ENCODE data around the gene NXPH1. TPM values are rescaled to one million over a fixed set of nuclear protein-coding genes. Genes with fewer than 3 reads are reported as not detected.

The NXPH1 gene
- total and polyA plus RNA-seq, 2 experiments from 2014 or later: 0.45 to 3.0 TPM

DNA sequence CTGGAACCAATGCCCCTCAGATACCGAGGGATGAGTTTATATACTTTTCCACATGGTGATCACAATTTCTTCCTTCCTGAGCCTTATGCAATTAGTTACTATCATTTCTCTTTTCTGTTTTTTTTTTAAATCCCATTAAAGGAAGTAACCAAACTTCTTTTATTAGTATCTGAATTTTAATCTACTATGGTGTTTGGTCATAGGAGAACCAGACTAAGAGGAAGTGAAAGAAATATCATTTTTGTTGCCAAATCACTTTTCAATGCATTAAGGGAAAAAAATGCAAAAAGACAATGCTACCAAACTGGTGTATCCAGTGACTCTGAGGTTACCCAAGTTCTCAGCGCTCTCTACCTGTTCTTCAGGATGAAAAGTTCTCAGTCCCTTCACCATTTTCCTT is 167.7 kb downstream of the NXPH1 start:
- ATAC-seq: no peak

More for the DNA sequence above, 167.7 kb downstream of the NXPH1 start:
- Histone ChIP-seq H3K4me1 (ENCODE audit: insufficient read depth) (no peaks in the 10 kb centered on the region), H3K27ac (ENCODE audit: low read depth) (no peak overlapping the region), H3K9me2 (ENCODE audit: insufficient read depth) (peaks cover 3% of the 10 kb centered on the region; the same call in 1 of the 2 replicates), H3K4me2 (no peak overlapping the region), H4K20me1 (replicated peaks; ENCODE audit: insufficient read depth) (no peaks in the 10 kb centered on the region), H3K27me3 (ENCODE audit: insufficient read depth) (no peaks in the 10 kb centered on the region), H2AFZ (no peak overlapping the region), H3K79me2 (replicated peaks; ENCODE audit: insufficient read depth) (no peaks in the 10 kb centered on the region), H3F3A (replicated peaks; ENCODE audit: low read depth) (no peaks in the 10 kb centered on the region), H3K36me3 (ENCODE audit: insufficient read depth) (no peaks in the 10 kb centered on the region), H3K4me3 (no peak overlapping the region)
- Mint-ChIP-seq H3K9me3 (no peaks in the 10 kb centered on the region), H3K27me3 (ENCODE audit: insufficient read depth, low read depth, poor library complexity) (no peaks in the 10 kb centered on the region), H3K27ac (no peak overlapping the region), H3K4me3 (no peak overlapping the region), H3K4me1 (peaks cover under 1% of the 10 kb centered on the region; the same call in 2 of the 3 replicates), H3K36me3 (ENCODE audit: low read depth) (no peaks in the 10 kb centered on the region)
- no peak for TF ChIP-seq EZH2phosphoT487 (IDR thresholded peaks at IDR 0.05; ENCODE audit: unreplicated experiment)
- no peak for TF ChIP-seq STAT1 (IDR thresholded peaks at IDR 0.05; ENCODE audit: unreplicated experiment)
- no peak for TF ChIP-seq NANOG (IDR thresholded peaks at IDR 0.05; ENCODE audit: borderline replicate concordance)
- no peak for TF ChIP-seq ETS1 (IDR thresholded peaks at IDR 0.05)
- TF ChIP-seq, protein P1, sequence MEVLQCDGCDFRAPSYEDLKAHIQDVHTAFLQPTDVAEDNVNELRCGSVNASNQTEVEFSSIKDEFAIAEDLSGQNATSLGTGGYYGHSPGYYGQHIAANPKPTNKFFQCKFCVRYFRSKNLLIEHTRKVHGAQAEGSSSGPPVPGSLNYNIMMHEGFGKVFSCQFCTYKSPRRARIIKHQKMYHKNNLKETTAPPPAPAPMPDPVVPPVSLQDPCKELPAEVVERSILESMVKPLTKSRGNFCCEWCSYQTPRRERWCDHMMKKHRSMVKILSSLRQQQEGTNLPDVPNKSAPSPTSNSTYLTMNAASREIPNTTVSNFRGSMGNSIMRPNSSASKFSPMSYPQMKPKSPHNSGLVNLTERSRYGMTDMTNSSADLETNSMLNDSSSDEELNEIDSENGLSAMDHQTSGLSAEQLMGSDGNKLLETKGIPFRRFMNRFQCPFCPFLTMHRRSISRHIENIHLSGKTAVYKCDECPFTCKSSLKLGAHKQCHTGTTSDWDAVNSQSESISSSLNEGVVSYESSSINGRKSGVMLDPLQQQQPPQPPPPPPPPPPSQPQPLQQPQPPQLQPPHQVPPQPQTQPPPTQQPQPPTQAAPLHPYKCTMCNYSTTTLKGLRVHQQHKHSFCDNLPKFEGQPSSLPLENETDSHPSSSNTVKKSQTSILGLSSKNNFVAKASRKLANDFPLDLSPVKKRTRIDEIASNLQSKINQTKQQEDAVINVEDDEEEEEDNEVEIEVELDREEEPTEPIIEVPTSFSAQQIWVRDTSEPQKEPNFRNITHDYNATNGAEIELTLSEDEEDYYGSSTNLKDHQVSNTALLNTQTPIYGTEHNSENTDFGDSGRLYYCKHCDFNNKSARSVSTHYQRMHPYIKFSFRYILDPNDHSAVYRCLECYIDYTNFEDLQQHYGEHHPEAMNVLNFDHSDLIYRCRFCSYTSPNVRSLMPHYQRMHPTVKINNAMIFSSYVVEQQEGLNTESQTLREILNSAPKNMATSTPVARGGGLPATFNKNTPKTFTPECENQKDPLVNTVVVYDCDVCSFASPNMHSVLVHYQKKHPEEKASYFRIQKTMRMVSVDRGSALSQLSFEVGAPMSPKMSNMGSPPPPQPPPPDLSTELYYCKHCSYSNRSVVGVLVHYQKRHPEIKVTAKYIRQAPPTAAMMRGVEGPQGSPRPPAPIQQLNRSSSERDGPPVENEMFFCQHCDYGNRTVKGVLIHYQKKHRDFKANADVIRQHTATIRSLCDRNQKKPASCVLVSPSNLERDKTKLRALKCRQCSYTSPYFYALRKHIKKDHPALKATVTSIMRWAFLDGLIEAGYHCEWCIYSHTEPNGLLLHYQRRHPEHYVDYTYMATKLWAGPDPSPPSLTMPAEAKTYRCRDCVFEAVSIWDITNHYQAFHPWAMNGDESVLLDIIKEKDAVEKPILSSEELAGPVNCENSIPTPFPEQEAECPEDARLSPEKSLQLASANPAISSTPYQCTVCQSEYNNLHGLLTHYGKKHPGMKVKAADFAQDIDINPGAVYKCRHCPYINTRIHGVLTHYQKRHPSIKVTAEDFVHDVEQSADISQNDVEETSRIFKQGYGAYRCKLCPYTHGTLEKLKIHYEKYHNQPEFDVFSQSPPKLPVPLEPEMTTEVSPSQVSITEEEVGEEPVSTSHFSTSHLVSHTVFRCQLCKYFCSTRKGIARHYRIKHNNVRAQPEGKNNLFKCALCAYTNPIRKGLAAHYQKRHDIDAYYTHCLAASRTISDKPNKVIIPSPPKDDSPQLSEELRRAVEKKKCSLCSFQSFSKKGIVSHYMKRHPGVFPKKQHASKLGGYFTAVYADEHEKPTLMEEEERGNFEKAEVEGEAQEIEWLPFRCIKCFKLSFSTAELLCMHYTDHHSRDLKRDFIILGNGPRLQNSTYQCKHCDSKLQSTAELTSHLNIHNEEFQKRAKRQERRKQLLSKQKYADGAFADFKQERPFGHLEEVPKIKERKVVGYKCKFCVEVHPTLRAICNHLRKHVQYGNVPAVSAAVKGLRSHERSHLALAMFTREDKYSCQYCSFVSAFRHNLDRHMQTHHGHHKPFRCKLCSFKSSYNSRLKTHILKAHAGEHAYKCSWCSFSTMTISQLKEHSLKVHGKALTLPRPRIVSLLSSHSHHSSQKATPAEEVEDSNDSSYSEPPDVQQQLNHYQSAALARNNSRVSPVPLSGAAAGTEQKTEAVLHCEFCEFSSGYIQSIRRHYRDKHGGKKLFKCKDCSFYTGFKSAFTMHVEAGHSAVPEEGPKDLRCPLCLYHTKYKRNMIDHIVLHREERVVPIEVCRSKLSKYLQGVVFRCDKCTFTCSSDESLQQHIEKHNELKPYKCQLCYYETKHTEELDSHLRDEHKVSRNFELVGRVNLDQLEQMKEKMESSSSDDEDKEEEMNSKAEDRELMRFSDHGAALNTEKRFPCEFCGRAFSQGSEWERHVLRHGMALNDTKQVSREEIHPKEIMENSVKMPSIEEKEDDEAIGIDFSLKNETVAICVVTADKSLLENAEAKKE (CRISPR knock-in tag; IDR thresholded peaks at IDR 0.05): no peak
- TF ChIP-seq ZNF331 (CRISPR knock-in tag; IDR thresholded peaks at IDR 0.05; ENCODE audit: low read depth): no peak
- TF ChIP-seq CREB1 (CRISPR knock-in tag; IDR thresholded peaks at IDR 0.05; ENCODE audit: low read depth): no peak
- no peak for TF ChIP-seq JUNB (IDR thresholded peaks at IDR 0.05; ENCODE audit: unreplicated experiment)
- TF ChIP-seq, protein P2, sequence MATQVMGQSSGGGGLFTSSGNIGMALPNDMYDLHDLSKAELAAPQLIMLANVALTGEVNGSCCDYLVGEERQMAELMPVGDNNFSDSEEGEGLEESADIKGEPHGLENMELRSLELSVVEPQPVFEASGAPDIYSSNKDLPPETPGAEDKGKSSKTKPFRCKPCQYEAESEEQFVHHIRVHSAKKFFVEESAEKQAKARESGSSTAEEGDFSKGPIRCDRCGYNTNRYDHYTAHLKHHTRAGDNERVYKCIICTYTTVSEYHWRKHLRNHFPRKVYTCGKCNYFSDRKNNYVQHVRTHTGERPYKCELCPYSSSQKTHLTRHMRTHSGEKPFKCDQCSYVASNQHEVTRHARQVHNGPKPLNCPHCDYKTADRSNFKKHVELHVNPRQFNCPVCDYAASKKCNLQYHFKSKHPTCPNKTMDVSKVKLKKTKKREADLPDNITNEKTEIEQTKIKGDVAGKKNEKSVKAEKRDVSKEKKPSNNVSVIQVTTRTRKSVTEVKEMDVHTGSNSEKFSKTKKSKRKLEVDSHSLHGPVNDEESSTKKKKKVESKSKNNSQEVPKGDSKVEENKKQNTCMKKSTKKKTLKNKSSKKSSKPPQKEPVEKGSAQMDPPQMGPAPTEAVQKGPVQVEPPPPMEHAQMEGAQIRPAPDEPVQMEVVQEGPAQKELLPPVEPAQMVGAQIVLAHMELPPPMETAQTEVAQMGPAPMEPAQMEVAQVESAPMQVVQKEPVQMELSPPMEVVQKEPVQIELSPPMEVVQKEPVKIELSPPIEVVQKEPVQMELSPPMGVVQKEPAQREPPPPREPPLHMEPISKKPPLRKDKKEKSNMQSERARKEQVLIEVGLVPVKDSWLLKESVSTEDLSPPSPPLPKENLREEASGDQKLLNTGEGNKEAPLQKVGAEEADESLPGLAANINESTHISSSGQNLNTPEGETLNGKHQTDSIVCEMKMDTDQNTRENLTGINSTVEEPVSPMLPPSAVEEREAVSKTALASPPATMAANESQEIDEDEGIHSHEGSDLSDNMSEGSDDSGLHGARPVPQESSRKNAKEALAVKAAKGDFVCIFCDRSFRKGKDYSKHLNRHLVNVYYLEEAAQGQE (IDR thresholded peaks at IDR 0.05; ENCODE audit: unreplicated experiment): no peak
- no peak for TF ChIP-seq ZNF114 (CRISPR knock-in tag; IDR thresholded peaks at IDR 0.05)
- TF ChIP-seq EZH2 (IDR thresholded peaks at IDR 0.05; ENCODE audit: low read depth, unreplicated experiment): no peak
- TF ChIP-seq POLR2AphosphoS5 (IDR thresholded peaks at IDR 0.05; ENCODE audit: low read depth): no peak
- TF ChIP-seq, protein P3, sequence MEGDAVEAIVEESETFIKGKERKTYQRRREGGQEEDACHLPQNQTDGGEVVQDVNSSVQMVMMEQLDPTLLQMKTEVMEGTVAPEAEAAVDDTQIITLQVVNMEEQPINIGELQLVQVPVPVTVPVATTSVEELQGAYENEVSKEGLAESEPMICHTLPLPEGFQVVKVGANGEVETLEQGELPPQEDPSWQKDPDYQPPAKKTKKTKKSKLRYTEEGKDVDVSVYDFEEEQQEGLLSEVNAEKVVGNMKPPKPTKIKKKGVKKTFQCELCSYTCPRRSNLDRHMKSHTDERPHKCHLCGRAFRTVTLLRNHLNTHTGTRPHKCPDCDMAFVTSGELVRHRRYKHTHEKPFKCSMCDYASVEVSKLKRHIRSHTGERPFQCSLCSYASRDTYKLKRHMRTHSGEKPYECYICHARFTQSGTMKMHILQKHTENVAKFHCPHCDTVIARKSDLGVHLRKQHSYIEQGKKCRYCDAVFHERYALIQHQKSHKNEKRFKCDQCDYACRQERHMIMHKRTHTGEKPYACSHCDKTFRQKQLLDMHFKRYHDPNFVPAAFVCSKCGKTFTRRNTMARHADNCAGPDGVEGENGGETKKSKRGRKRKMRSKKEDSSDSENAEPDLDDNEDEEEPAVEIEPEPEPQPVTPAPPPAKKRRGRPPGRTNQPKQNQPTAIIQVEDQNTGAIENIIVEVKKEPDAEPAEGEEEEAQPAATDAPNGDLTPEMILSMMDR (conservative IDR thresholded peaks at IDR 0.05; ENCODE audit: low read depth in 2 of 2): no peak
- DNase-seq (ENCODE audit: low spot score): no peak
